GM12801 (cell line): ENCODE data around the gene LYST.

Experiments used
- TF ChIP-seq, protein P1 (sequence below): IDR thresholded peaks from one replicate; pipeline ENCODE4 v1.5.1; 2011; ENCODE audit warnings: control low read depth; ENCODE audit not compliant: insufficient read length; ENCODE audit errors: extremely low read depth

LYST gene

DNA sequence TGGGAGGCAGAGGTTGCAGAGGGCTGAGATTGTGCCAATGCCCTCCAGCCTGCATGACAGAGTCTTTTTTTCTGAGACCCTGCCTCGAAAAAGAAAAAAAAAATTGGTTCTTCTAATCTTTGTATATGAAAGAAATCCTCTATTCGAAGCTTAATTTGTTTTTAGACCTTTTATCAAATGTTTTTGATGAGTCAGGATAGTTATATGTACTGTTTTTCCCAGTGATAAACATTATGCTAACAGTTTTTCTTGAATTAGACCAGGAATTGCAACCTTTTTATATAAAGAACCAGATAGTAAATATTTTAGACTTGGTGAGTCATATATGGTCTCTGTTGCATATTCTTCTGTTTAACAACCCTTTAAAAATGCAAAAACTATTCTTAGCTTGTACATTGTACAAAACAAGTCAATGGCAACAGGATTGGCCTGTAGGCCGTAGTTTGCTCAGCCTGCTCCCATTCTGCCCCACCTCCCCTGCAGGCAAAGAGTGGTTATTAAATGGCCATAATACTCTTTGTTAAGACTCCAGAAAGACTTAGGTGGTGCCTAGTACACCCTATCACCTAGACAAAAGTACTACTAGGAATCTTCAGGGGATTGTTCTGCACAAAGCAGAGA, 45.2 kb downstream of the LYST start:
- TF ChIP-seq, protein P1, sequence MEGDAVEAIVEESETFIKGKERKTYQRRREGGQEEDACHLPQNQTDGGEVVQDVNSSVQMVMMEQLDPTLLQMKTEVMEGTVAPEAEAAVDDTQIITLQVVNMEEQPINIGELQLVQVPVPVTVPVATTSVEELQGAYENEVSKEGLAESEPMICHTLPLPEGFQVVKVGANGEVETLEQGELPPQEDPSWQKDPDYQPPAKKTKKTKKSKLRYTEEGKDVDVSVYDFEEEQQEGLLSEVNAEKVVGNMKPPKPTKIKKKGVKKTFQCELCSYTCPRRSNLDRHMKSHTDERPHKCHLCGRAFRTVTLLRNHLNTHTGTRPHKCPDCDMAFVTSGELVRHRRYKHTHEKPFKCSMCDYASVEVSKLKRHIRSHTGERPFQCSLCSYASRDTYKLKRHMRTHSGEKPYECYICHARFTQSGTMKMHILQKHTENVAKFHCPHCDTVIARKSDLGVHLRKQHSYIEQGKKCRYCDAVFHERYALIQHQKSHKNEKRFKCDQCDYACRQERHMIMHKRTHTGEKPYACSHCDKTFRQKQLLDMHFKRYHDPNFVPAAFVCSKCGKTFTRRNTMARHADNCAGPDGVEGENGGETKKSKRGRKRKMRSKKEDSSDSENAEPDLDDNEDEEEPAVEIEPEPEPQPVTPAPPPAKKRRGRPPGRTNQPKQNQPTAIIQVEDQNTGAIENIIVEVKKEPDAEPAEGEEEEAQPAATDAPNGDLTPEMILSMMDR, result no peak

DNA sequence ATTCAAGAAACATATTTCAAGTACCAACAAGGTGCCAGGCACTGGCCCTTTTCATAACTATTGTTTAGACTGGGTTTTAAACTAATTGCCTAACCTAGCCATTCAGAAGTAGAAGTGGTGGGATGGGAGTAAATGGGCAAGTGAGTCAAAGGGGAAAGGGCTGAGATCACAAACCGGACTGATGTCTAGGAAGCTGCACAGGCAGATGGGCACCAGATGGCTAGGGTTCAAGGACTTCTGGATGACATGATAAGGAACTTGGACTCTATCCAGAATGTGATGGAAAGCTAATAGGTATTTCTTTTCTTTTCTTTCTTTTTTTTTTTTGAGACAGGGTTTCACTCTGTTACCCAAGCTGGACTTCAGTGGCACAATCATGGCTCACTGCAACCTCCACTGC, 46.6 kb downstream of the LYST start:
- TF ChIP-seq, protein P1, result no peak

DNA sequence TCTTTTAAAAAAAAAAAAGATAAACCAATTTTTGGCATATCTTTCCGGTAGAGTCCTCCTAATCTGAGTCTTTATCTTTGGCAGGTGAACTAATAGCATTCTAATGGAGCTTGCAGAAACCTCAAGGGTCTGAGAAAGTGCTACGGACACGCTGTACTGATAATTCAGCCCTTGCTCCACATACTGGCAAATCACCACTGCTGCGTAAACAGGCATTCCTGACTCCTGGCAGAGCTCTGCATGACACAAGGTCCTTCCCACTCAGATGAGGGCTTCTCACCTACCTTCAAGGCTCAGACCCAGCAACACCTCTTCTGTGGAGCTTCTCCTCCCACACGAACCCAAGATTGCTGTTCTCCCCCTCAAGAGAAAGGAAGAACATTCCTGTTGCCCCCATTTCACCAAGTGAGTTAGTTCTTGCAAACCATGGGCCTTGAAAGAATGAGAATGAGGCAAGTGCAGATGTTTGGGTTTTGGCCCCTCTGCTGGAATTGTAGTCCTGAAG, 48.0 kb downstream of the LYST start:
- TF ChIP-seq, protein P1, result no peak

DNA sequence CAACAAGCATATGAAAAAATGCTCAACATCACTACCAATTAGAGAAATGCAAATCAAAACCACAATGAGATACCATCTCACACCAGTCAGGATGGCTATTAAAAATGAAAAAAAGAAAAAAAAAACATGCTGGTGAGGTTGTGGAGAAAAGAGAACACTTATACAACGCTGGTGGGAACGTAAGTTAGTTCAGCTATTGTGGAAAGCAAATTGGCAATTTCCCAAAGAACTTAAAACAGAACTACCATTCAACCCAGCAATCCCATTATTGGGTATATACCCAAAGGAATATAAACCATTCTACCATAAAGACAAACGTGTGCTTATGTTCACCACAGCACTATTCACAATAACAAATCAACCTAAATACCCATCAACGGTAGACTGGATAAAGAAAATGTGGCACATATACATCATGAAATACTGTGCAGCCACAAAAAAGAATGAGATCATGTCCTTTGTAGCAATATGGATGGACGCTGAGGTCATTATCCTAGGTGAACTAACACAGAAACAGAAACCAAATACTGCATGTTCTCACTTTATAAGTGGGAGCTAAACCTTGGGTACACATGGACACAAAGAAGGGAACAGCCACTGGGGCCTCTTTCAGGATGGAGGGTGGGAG, 49.5 kb downstream of the LYST start:
- TF ChIP-seq, protein P1, result no peak

DNA sequence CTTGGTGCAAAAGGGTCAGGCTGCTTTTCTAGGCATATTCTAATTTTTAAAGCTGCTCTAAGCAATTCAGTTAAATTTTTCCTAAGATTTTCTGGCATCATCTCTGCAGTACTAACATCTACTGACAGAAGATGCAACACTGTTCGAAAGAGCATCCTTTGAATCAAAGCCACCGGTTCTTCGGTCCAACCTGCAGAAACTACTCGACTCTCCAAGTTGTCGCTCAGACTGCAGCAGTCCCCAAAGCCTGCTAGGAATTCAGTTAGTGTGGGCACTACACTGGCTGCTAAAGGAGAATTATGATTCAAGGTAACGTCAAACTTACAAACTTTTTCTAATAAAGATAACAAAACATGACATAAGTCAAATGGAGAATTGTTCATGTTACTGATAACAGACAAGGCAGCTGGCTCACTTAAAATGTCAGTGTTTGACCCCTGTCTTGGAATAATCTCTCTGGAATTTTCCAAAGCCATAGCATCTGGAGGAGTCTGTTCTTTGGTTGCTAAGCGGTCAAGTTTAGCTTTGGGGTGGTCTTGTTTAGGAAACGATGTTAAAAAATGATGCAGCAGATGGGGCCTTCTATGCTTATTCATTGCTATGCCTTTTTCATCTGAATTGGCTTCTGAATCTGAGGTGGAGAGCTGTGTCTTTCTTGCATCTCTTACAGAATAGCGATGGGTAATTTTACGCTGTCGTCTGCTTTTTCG, 56.9 kb downstream of the LYST start:
- TF ChIP-seq, protein P1, result no peak

DNA sequence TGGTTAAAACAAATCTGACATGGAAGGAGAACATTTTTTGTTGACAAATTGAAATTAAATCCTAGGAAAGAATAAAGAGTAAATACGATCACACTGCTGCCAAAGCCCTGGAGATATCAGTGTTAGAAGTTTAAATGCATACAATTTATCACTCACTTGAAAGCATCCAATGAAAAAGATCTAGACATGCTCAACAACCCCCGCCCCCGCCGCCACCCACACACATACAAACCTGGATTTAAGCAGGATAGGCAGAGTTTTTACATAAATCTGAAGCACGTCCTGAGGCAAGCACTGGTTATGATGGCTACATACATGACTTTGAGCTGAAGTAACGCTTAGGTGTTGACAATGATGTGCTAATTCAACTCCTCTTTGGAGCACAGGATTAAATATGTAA, 58.5 kb downstream of the LYST start:
- TF ChIP-seq, protein P1, result no peak

DNA sequence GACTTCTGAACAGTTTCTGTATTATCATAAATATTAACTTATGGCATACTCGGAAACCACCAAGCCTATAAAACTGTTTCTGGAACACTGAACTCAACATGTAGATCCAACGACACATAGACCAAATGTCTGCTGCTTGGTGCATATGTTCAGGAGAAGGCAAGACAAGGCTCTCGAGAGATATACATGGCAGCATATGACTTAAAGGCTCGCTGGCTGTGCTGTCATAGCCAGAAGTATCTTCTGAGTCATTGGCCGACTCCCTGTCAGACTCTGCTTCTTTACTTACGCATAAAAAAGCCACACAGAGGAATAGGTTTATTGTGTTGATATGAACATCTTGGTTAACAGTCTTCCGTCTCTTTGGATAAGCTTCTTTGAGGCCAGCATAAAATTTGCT, 60.6 kb downstream of the LYST start:
- TF ChIP-seq, protein P1, result no peak
